ENCODE data around the gene KRT26. TPM values are rescaled to one million over a fixed set of nuclear protein-coding genes. Genes with fewer than 3 reads are reported as not detected.

Gene KRT26
- total and polyA plus RNA-seq, 2 of the 8 experiments (the other 6 are each of a cell fraction or from before 2014, with no cell fraction given): not detected

DNA sequence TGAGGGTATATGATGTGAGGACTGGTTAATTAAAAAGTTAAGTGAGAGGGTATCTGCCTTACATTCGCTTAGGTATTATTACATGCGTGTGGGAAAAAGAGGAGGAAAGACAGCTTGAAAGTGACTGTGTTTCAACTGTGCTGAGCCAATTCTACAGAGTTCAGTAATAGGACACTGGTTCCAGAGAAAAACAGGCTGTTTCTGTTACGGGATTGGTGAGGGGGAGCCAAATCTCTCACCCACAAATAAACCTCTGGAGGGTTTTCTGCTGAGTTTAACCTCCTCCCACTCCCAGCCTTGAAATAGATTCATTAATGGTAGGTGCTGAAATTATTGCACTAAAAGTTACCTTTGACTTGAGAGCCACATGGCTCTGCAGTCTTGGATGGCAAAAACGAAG is 3.9 kb upstream of the KRT26 start:
- H2AK5ac ChIP-seq (ENCODE audit: low read depth, low read length): no peak overlapping the region
- no peak overlapping the region for H3K4ac ChIP-seq (replicated peaks; ENCODE audit: insufficient read length, low read depth, low read length)
- no peak overlapping the region for H2BK20ac ChIP-seq (ENCODE audit: low read length)
- H4K8ac ChIP-seq (ENCODE audit: extremely low read depth, insufficient read depth, low read length): no peak overlapping the region
- H3K79me1 ChIP-seq (ENCODE audit: low read depth, low read length): no peaks in the 10 kb centered on the region
- H3K23me2 ChIP-seq (ENCODE audit: low read depth, low read length): no peaks in the 10 kb centered on the region
- no peak overlapping the region for H4K91ac ChIP-seq (replicated peaks; ENCODE audit: insufficient read length, low read length)
- peaks cover 0 to 3% (median 1%) of the 10 kb centered on the region in 4 experiments; a peak in 3 of 7 replicates for H3K27me3 ChIP-seq (replicated peaks in 1 of 4; ENCODE audit: control insufficient read depth in 3 of 4, extremely low read depth in 1 of 4, insufficient read depth in 3 of 4, low read length in 3 of 4)
- DNase-seq (ENCODE audit: low read depth in 1 of 2, low spot score in 2 of 2) (no peak), FAIRE-seq (no peak)
- no peaks in the 10 kb centered on the region for H3K4me1 ChIP-seq (replicated peaks in 1 of 4; ENCODE audit: control insufficient read depth in 3 of 4, insufficient read depth in 4 of 4, low read length in 3 of 4)
- H3K14ac ChIP-seq (ENCODE audit: insufficient read length): no peak overlapping the region
- WGBS, 2 experiments (ENCODE audit: extremely low coverage in 1 of 2, insufficient coverage in 1 of 2, insufficient read length in 1 of 2, insufficient replicate concordance in 2 of 2, low coverage in 1 of 2, low lambda C conversion rate in 2 of 2, missing lambda C conversion rate in 1 of 2): 80% methylated on average over 4 of the region's 4 CpGs; no CpG with 5 or more reads in 1 of the 2 experiments
- H2BK12ac ChIP-seq (ENCODE audit: low read depth, low read length): no peak overlapping the region
- H2BK120ac ChIP-seq (replicated peaks; ENCODE audit: low read depth, low read length): no peak overlapping the region
- no peak overlapping the region for H2BK5ac ChIP-seq (ENCODE audit: low read depth, low read length)
- ChIA-PET POLR2A (ENCODE audit: partially characterized antibody) (no interaction called here), CTCF (ENCODE audit: partially characterized antibody) (interaction anchor here (1.0 kb wide), 1 partner anchor 28 kb away, joined by 3 read pairs; no protein-coding TSS in a partner anchor)
- no peak overlapping the region for H3K56ac ChIP-seq (replicated peaks; ENCODE audit: insufficient read length, low read depth, low read length)
- no peak overlapping the region for H3K9ac ChIP-seq (replicated peaks in 1 of 4; ENCODE audit: extremely low read depth in 1 of 4, low read depth in 3 of 4, low read length in 3 of 4)
- H3K4me2 ChIP-seq (ENCODE audit: insufficient read depth in 1 of 2, low read depth in 2 of 2, low read length in 2 of 2): no peak overlapping the region
- no peaks in the 10 kb centered on the region for H3K36me3 ChIP-seq (ENCODE audit: control insufficient read depth in 2 of 4, insufficient read depth in 4 of 4, low read length in 3 of 4)
- no peaks in the 10 kb centered on the region for H3K79me2 ChIP-seq (ENCODE audit: control insufficient read depth in 1 of 2, insufficient read depth in 2 of 2, low read length in 2 of 2)
- H2AFZ ChIP-seq (ENCODE audit: low read length): 0 out of 2 replicates have a peak overlapping the region, but pooled peaks have one; percentile 6
- H4K5ac ChIP-seq (ENCODE audit: insufficient read length, low read depth, low read length): no peak overlapping the region
- H4K20me1 ChIP-seq (replicated peaks in 1 of 2; ENCODE audit: control insufficient read depth in 1 of 2, insufficient read depth in 2 of 2, low read length in 2 of 2): no peaks in the 10 kb centered on the region
- H3K27ac ChIP-seq (ENCODE audit: low read depth, low read length): no peak overlapping the region
- H3K18ac ChIP-seq (ENCODE audit: extremely low read depth, low read length): no peak overlapping the region
- no peaks in the 10 kb centered on the region for H3K9me3 ChIP-seq (ENCODE audit: insufficient read depth in 2 of 2, low read depth in 1 of 2, low read length in 1 of 2)
- no peak overlapping the region for H2BK15ac ChIP-seq (ENCODE audit: low read length)
- TF ChIP-seq SRF (IDR thresholded peaks at IDR 0.05; ENCODE audit: low read depth, low read length): no peak
- TF ChIP-seq, protein P1, sequence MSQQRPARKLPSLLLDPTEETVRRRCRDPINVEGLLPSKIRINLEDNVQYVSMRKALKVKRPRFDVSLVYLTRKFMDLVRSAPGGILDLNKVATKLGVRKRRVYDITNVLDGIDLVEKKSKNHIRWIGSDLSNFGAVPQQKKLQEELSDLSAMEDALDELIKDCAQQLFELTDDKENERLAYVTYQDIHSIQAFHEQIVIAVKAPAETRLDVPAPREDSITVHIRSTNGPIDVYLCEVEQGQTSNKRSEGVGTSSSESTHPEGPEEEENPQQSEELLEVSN (IDR thresholded peaks at IDR 0.05): no peak
- TF ChIP-seq, protein P2, sequence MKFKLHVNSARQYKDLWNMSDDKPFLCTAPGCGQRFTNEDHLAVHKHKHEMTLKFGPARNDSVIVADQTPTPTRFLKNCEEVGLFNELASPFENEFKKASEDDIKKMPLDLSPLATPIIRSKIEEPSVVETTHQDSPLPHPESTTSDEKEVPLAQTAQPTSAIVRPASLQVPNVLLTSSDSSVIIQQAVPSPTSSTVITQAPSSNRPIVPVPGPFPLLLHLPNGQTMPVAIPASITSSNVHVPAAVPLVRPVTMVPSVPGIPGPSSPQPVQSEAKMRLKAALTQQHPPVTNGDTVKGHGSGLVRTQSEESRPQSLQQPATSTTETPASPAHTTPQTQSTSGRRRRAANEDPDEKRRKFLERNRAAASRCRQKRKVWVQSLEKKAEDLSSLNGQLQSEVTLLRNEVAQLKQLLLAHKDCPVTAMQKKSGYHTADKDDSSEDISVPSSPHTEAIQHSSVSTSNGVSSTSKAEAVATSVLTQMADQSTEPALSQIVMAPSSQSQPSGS (IDR thresholded peaks at IDR 0.05; ENCODE audit: low read length): no peak
- TF ChIP-seq CEBPB (IDR thresholded peaks at IDR 0.05; ENCODE audit: low read depth, low read length): no peak
- no peak for TF ChIP-seq CHD2 (IDR thresholded peaks at IDR 0.05; ENCODE audit: low read length)
- no peak for TF ChIP-seq SIX5 (IDR thresholded peaks at IDR 0.05; ENCODE audit: low read depth, low read length)
- H3K4me3 ChIP-seq (ENCODE audit: extremely low read depth in 1 of 4, insufficient read depth in 2 of 4, low read depth in 3 of 4, low read length in 4 of 4): no peak overlapping the region
- no peak overlapping the region for H3K23ac ChIP-seq (ENCODE audit: insufficient read length)
